ENCODE data around the gene ATP8A2. TPM values are rescaled to one million over a fixed set of nuclear protein-coding genes. Genes with fewer than 3 reads are reported as not detected.

The ATP8A2 gene
- total RNA-seq, 1 experiment from 2014 or later: 5.2 TPM

GRCh38 chr13:26012995-26013394 is 641.2 kb downstream of the ATP8A2 start (continued):
- TF ChIP-seq ARID4B (CRISPR knock-in tag; IDR thresholded peaks at IDR 0.05; ENCODE audit: borderline replicate concordance) (no peak), ZNF263 (CRISPR knock-in tag; IDR thresholded peaks at IDR 0.05; ENCODE audit: low read depth) (no peak), AR (CRISPR knock-in tag; IDR thresholded peaks at IDR 0.05) (no peak), PRRX2 (CRISPR knock-in tag; IDR thresholded peaks at IDR 0.05) (no peak), OVOL2 (CRISPR knock-in tag; IDR thresholded peaks at IDR 0.05; ENCODE audit: borderline replicate concordance) (no peak), KAT7 (CRISPR knock-in tag; IDR thresholded peaks at IDR 0.05; ENCODE audit: borderline replicate concordance) (no peak), USF1 (CRISPR knock-in tag; IDR thresholded peaks at IDR 0.05) (no peak), CBFB (CRISPR knock-in tag; IDR thresholded peaks at IDR 0.05; ENCODE audit: low read depth) (no peak), IRF1 (CRISPR knock-in tag; IDR thresholded peaks at IDR 0.05) (no peak), STAT6 (CRISPR knock-in tag; conservative IDR thresholded peaks at IDR 0.05; ENCODE audit: low read depth) (no peak), TEAD1 (CRISPR knock-in tag; IDR thresholded peaks at IDR 0.05) (no peak), ZNF425 (CRISPR knock-in tag; conservative IDR thresholded peaks at IDR 0.05) (no peak), SOX15 (CRISPR knock-in tag; IDR thresholded peaks at IDR 0.05) (no peak)
- TF ChIP-seq, protein P1, sequence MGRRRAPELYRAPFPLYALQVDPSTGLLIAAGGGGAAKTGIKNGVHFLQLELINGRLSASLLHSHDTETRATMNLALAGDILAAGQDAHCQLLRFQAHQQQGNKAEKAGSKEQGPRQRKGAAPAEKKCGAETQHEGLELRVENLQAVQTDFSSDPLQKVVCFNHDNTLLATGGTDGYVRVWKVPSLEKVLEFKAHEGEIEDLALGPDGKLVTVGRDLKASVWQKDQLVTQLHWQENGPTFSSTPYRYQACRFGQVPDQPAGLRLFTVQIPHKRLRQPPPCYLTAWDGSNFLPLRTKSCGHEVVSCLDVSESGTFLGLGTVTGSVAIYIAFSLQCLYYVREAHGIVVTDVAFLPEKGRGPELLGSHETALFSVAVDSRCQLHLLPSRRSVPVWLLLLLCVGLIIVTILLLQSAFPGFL (CRISPR knock-in tag; IDR thresholded peaks at IDR 0.05; ENCODE audit: borderline replicate concordance): no peak

Measured in WTC11 (cell line).